Endothelial cell of hepatic sinusoid (primary cell): ENCODE measurements around the gene RPS8.
"Not testable (repeated sequence)": the region's sequence is repeated elsewhere in the genome, so short reads cannot be mapped to it uniquely, and the experiment has no call there.

Experiments
- in situ Hi-C: cut with HindIII; loops from 2 replicates; pipeline ENCODE4 v1.10.0; 2017; ENCODE audit warnings: low sequenced_read_pairs

Gene RPS8

DNA sequence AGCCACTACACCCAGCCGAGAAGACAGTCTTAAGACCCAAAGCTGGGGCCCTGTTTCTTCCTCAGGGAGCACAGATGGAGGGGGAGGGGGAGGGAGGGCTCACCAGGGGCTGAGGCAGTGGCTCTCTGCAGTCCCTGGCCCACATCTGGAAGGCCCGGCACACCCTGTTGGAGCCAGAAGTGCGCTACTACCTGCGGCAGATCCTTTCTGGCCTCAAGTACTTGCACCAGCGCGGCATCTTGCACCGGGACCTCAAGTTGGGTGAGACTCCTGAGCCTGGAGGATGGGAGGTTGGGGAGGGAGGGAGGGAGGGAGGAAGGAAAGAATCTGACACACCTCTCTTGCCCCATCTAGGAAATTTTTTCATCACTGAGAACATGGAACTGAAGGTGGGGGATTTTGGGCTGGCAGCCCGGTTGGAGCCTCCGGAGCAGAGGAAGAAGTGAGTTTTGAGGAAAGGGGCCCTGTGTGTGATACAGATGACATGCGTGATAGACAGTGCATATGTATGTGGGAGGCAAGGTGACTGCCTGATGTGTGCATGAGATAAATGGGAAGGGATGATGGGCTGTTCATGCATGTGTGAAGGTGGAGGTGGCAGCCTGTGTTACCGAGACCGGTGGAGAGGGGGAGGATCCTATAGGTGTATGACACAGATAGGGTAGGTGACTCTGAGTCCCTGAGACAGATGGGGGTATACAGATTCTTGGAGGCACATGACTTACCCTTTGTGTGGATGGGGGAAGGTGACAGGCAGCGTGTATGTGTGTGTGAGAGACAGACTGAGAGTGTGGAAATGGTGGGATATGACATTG, 26.4 kb downstream of the RPS8 start:
- in situ Hi-C loops: no loop called here

DNA sequence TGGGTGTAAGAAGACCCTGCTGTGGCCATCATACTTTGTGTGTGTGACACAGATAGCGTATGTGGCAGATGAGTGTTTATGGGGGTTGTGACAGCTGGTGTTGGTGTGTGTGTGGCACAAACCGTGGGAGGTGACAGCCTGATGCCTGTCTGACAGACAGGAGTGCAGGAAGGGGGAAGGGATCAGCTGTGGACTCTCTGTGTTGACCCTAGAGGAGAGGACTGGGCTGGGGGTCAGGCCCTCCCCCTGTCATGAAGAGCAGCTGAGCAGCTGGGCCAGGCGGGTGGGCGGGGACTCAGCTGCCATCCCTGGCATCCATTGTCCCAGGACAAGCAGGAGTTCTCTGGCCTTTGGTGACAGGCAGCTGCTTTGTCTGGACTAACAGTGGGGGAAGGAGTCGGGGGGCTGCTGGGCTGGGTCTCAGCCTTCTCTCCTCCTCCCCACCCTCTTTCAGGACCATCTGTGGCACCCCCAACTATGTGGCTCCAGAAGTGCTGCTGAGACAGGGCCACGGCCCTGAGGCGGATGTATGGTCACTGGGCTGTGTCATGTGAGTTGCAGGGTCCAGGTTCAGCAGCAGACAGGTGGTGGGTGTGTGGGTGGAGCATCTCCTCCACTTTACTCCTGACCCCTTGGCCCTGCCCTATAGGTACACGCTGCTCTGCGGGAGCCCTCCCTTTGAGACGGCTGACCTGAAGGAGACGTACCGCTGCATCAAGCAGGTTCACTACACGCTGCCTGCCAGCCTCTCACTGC, 27.1 kb downstream of the RPS8 start:
- in situ Hi-C loops: no loop called here

DNA sequence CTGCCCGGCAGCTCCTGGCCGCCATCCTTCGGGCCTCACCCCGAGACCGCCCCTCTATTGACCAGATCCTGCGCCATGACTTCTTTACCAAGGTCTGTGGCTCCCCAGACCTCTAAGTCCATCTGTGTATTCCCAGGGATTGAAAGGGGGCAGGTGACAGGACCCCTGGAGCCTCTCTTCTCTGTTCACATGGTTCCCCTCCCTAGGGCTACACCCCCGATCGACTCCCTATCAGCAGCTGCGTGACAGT, 27.6 kb downstream of the RPS8 start:
- in situ Hi-C loops: no loop called here

DNA sequence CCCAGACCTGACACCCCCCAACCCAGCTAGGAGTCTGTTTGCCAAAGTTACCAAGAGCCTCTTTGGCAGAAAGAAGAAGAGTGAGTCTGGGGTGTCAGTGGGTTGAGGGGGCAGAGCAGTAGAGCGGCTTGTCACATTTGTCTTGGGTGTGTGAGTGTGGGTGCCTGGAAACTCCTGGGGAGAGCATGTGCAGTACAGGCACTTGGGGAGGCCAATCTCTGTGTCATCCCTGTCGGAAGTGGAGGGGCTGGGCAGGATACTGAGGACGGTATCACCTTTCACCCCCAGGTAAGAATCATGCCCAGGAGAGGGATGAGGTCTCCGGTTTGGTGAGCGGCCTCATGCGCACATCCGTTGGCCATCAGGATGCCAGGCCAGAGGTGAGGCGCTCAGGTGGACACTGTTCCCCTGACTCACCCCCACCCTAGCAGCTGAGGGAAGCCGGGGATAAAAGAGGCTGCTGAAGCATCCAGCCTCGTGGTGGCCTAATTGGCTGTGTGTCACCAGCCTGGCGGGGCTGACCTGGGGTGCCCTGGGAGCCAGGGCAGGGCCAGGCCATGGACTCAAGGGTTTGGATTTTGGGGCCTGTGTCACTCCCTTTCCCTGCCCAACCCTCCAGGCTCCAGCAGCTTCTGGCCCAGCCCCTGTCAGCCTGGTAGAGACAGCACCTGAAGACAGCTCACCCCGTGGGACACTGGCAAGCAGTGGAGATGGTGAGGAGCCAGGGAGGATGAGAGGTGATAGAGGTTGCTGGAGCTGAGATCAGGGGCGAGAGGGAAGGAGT, 28.2 kb downstream of the RPS8 start:
- in situ Hi-C loops: no loop called here

DNA sequence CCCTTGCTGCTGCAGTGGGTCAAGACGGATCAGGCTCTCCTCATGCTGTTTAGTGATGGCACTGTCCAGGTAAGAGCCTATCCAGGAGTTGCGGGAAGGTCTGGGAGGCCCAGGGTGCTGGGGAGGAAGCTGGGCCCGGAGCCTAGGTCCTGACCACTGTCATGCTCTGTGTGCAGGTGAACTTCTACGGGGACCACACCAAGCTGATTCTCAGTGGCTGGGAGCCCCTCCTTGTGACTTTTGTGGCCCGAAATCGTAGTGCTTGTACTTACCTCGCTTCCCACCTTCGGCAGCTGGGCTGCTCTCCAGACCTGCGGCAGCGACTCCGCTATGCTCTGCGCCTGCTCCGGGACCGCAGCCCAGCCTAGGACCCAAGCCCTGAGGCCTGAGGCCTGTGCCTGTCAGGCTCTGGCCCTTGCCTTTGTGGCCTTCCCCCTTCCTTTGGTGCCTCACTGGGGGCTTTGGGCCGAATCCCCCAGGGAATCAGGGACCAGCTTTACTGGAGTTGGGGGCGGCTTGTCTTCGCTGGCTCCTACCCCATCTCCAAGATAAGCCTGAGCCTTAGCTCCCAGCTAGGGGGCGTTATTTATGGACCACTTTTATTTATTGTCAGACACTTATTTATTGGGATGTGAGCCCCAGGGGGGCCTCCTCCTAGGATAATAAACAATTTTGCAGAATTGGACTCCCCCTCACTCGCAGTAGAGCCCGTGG, 30.1 kb downstream of the RPS8 start:
- in situ Hi-C loops: no loop called here

DNA sequence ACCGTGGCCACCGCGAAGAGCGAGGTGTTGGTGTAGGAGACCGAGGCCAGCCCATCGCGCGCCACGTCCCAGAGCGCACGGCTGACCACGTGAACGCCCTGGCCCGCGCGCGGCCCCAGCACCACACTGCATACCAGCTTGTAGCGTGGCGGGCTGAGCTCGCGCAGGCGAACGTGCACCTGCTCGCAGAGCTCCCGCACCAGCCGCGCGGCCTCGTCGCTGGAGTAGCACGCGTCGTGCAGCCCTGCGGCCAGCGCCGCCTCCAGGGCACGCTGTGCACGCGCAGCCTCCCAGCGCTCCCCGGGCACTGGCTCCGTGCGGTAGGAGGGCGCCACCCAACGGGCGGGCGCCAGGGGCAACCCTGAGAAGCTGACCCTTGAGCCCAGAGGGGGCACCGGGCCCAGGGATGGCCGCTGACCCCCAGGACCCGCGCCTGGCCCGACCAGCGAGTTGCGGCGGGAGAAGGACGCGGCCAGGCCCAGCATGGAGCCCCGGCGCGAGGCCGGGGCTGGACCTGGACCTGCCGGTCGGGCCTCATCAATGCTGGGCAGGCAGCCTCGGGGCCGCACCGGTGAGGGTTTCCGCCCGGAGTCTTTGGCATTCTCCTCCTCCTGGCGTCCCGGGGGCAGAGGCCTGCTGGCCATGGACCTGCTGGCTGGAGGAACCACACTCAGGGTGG, 30.8 kb downstream of the RPS8 start:
- in situ Hi-C loops: no loop called here

DNA sequence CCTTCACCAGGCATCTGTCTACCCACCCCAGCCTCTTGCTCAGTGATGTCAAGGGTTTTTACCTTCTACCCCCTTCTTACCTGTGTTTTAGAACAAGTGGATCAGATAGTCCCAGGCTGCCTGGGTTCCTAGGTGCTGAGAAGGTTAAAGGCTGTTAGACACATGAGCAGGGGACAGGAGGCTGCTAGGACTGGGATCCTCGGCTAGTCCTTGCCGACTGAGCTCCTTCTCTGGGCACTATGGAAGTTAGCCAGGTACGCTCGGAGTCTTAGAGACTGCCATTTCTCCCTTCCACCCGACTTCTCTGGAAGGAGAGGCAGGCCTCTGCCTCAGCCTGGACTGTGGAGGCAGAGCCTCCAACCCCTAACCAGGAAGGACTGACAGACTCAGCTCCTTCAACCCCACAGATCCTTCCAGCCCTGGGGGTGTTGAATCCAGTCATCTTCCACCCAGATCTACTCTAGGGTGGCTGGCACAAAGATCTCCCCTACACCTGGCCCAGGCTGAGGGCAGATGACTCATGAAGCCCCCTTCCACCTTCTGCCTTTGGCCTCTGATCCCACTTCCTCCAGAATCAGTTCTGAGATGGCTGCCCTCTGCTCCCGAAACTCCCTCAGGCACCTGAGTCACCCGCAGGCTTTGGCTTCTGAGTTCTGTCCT, 31.5 kb downstream of the RPS8 start, which contains the start of gene DYNLT4:
Gene DYNLT4, minus strand, starts transcription at position 648 of the 660 bp plus-strand sequence. CDS start 683 bp downstream, outside the sequence.
- in situ Hi-C loops: no loop called here

DNA sequence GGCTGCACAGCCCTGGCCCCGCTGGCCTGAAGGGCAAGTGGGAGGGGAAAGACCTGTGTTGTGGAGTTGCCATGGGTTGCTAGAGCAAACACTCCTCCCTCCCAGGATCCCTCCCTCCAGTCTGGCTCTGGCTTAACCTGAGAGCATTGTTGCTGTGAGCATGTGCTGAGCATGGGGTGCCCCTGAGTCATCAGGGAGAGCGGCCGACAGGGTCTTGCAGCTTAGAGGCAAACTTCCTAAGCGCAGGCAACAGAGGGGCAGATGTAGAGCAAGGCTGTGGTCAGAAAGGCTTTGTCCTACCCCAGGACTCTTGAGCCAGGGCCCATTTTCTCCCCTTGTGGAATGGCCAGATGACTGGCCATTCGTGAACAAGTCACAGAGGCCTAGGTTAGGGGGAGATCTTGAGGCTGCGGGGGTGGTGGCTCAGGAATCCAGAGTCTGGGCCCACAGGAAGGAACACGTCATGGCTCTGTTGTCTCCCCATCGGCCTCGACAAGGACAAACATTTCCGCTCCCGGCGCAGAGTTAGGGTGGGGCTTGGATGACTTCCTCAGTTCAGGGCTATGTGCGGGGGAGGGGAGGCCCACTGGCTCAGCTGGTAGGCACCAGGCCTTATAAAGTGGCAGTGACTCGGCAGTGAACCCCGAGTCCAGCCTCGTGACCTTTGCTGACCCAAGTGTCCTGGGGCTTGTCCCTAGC, 32.2 kb downstream of the RPS8 start:
- in situ Hi-C loops: no loop called here

DNA sequence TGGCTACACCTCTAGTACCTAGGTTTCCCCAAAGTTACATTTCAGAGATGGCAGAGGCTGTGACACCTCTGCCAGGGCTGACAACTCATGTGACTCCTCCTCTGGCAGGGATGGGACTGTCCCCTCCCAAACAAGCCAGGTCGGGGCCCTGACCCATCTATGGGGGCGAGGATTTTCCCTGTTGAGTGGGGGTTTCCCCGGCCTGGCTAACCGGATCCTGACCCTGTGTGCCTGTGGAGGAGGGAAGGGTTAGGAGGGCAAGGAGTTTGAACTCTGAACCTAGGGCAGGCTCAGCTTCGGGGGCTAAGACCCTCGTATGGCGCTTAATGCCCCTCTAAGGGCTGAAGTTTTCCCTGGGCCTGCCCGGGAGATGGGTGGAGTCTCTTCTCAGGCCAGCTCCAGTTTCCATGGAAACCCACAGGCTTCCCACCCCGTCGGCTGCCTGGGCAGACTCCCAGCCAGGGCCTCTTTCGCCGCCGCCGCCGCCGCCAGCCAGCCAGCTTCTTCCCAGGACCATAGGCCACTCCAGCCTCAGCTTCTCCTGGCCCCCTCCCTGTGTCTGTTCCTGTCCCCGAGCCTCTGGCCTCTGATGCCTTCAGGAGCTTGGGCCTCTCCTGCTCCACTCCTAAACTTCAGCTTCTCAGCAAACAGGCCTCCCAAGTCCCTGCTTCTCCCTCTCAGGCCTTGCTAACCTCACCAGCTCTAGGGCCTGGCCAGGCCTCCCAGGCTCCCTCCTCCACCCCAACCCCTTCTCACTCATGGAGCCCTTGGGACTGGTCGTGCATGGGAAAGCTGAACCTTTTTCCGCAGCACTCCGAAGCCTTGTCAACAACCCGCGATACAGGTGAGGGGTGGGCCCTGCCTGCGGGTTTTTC, 33.0 kb downstream of the RPS8 start, which contains the start of gene BTBD19:
Gene BTBD19, plus strand, starts transcription at position 461 of the 875 bp plus-strand sequence. Its CDS starts 298 bp downstream, at position 759.
- in situ Hi-C loops: no loop called here

DNA sequence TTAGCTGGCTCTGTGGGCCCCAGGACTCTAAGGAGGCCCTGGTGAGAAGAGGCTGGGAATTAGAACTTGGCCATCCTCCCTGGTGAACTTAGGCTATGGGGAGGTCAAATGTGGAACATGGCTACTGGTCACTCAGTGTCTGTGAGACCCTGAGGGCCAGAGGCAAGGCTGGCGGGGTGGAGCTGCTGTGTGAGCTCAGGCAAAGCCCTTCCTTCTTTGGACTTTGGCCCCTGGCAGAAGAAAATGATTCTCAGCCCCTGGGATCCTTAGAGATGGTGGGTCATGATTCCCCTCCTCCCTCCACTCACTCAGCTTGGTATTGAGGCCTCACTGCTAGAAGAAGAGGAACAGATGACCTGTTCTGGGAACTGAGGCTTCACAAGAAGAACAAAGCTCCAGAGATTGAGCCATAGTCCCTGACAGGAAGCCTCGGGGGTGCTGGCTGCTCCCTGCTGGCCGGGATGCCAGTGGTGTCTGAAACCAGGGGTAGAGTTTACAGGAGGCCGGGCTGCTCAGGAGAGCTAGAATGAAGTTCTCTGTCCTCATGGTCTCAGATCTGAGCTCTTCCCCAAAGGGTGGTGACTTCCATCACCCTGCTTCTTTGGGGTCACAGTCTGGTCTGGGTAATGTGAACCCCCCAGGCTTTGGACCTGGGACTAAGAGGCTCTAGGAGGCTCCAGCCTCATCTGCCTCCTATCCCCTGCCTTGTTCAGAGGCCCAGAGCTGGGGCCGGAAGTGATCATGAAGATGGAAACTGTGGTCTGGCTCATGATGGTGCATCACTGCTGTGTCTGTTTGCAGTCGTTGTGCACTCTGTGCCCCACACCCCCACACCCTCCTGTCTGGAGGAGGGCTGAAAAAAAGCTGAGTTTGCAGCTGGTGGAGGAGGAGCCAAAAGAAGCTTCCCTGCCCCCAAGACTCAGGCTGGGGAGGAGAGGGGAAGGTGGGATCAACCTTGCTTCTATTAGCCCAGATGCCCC, 33.9 kb downstream of the RPS8 start:
- in situ Hi-C loops: no loop called here

DNA sequence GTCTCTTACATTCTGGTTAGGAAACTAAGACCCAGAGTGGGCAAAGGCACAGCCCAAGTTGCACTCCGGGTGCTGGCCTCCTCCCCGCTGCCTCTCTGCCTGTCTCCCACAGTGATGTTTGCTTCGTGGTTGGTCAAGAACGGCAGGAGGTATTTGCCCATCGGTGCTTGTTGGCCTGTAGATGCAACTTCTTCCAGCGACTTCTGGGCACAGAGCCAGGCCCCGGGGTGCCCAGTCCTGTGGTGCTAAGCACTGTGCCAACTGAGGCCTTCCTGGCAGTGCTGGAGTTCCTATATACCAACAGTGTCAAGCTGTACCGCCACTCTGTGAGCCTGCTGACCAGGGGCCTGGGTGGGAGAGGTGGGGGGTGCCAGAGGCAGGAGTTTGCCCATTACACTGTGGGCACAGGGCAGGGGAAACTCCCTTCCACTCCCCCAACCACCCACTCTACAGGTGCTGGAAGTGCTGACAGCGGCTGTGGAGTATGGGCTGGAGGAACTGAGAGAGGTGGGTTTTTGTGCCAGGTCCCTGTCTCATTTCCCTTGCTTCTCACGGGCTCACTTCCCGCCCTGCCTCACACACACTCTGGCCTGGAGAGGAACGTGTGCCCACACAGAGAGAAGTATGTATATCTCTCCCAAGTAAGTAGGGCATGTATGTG, 34.9 kb downstream of the RPS8 start:
- in situ Hi-C loops: no loop called here

DNA sequence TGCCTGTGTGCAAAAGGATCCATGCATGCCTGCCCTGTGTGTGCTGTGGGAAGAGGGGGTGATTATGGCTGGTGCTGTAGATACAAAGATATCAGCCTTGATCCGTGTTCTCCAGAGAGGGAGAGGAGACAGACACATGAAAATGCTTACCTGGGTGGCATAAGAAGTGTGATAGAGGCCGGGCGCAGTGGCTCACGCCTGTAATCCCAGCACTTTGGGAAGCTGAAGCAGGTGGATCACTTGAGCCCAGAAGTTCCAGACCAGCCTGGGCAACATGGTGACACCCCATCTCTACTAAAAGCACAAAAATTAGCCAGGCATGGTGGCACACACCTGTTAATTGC, 35.4 kb downstream of the RPS8 start:
- in situ Hi-C loops: not testable (repeated sequence)

DNA sequence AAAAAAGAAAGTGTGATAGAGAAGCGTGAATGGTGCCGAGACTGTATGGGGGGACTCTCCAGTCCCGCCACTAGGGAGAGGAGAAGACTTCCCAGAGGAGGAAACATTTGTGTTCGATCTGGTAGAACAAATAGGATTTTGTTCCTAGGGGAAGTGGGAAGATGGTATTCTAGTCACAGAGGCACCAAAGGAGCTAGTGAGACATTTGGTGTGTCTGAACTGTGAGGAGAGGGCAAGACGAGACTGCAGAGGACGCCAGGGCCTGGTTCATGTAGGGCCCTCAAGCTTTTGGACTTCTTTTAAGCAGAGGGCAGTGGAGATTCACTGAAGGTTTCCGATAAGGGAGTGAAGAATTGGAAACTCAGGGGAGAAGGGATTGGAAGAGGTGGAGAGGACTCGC, 35.9 kb downstream of the RPS8 start:
- in situ Hi-C loops: no loop called here

DNA sequence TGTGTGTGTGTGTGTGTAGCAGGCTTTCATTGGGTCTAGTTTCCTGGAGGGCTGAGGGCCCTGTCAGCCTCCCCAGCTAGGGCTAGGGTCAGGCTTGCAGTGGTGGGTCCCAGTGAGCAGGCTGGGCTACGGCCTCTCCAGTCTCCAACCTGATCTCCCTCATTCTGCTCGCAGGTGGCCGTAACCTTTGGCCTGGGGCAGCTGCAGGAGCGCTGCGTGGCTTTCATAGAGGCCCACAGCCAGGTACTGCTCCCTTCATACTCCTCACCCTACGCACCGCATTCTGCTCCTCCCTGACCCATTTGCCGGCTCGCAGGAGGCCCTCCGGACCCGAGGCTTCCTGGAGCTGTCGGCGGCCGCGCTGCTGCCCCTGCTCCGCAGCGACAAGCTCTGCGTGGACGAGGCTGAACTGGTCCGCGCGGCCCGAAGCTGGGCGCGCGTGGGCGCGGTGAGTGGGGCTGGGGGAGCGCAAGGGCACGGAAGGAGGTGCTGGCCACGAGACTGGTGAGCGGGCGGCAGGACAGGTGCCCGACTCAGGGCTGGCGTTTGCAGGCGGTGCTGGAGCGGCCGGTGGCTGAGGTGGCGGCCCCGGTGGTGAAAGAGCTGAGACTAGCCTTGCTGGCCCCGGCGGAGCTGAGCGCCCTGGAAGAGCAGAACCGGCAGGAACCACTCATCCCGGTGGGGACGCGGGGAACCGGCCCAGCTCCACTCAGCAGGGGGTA, 37.6 kb downstream of the RPS8 start:
- in situ Hi-C loops: no loop called here

DNA sequence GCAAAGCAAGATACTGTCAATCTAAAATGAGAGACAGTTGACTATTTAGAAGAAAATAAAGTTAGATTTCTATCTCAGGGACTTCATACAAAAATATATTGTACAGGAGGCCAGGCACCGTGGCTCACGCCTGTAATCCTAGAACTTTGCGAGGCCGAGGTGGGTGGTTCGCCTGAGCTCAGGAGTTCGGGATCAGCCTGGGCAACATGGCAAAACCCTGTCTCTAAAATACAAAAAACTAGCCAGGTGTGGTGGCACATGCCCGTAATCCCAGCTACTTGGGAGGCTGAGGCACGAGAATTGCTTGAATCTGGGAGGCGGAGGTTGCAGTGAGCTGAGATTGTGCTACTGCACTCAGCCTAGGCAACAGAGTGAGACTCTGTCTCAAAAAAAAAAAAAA, 40.6 kb downstream of the RPS8 start:
- in situ Hi-C loops: not testable (repeated sequence)

DNA sequence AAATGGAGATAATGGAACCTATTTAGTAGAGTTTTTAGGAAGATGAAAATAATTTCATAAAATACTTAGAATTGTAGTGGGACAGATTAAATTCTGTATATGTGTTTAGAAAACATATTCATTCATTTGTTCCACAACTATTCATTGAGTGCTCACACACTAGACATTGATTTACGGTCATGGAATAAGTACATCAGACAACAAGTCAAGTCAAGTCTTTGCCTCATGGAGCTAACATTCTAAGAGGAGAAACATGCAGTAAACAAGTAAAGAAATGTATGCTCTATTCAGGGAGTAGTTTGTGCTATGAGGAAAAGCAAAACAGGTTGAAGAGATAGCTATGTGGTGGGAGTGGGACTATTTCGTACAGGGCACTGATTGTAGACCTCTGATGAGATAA, 42.0 kb downstream of the RPS8 start:
- in situ Hi-C loops: no loop called here
